ENCODE data around the gene DNAJC5. TPM values are rescaled to one million over a fixed set of nuclear protein-coding genes. Genes with fewer than 3 reads are reported as not detected.

Gene DNAJC5
- total RNA-seq, 2 experiments from 2014 or later, result 32.2 to 32.5 TPM

- intact Hi-C loops (cut with micrococcal nuclease), result loop anchor here (10.0 kb wide), 1 partner anchor 157 kb away; the partner anchor contains the start of genes ARFRP1 and ZGPAT
- no peak for TF ChIP-seq CTCF (IDR thresholded peaks at IDR 0.05)
- POLR2A ChIA-PET, result interaction anchor here (0.7 to 1.6 kb wide), 2 partner anchors 11 to 166 kb away, joined by 3 to 5 read pairs; partner anchors contain the start of gene TNFRSF6B
- CTCF ChIA-PET, result interaction anchor here (1.7 kb wide), 1 partner anchor 11 kb away, joined by 4 read pairs; no protein-coding TSS in a partner anchor
- no peaks in the 10 kb centered on the region for H3K9me3 Mint-ChIP-seq
- peaks cover 34% of the 10 kb centered on the region for H3K4me1 Mint-ChIP-seq (ENCODE audit: low read depth)
- ATAC-seq (no peak), DNase-seq (no peak)
- H3K36me3 Mint-ChIP-seq (ENCODE audit: low read depth), result peaks cover 19% of the 10 kb centered on the region
- H3K27ac Mint-ChIP-seq, result no peak overlapping the region
- H3K4me3 Mint-ChIP-seq, result no peak overlapping the region
- H3K27me3 Mint-ChIP-seq, result no peaks in the 10 kb centered on the region
Observed at GRCh38 chr20:63861981-63862901, 32.7 kb upstream of the DNAJC5 start.

- ChIA-PET POLR2A (interaction anchor here (1.6 to 5.0 kb wide), 2 partner anchors 12 to 32 kb away, joined by 5 to 25 read pairs; partner anchors contain the start of gene DNAJC5), CTCF (interaction anchor here (1.1 to 4.1 kb wide), 7 partner anchors 12 to 156 kb away, joined by 4 to 28 read pairs (median 5); partner anchors contain the start of genes ARFRP1, PRPF6, SAMD10 and ZGPAT)
- Mint-ChIP-seq H3K27me3 (no peaks in the 10 kb centered on the region), H3K9me3 (no peaks in the 10 kb centered on the region), H3K27ac (peak overlapping the region; percentile 99), H3K36me3 (ENCODE audit: low read depth) (peaks cover 22% of the 10 kb centered on the region), H3K4me3 (peak overlapping the region; percentile 98), H3K4me1 (ENCODE audit: low read depth) (peaks cover 31% of the 10 kb centered on the region)
- no peak for TF ChIP-seq CTCF (IDR thresholded peaks at IDR 0.05)
- no peak for DNase-seq
- no peak for ATAC-seq
- intact Hi-C loops (cut with micrococcal nuclease), result loop anchor here (10.0 kb wide), 1 partner anchor 158 kb away; the partner anchor contains the start of genes ARFRP1 and ZGPAT
Observed at GRCh38 chr20:63863021-63863797, 31.7 kb upstream of the DNAJC5 start.

DNA sequence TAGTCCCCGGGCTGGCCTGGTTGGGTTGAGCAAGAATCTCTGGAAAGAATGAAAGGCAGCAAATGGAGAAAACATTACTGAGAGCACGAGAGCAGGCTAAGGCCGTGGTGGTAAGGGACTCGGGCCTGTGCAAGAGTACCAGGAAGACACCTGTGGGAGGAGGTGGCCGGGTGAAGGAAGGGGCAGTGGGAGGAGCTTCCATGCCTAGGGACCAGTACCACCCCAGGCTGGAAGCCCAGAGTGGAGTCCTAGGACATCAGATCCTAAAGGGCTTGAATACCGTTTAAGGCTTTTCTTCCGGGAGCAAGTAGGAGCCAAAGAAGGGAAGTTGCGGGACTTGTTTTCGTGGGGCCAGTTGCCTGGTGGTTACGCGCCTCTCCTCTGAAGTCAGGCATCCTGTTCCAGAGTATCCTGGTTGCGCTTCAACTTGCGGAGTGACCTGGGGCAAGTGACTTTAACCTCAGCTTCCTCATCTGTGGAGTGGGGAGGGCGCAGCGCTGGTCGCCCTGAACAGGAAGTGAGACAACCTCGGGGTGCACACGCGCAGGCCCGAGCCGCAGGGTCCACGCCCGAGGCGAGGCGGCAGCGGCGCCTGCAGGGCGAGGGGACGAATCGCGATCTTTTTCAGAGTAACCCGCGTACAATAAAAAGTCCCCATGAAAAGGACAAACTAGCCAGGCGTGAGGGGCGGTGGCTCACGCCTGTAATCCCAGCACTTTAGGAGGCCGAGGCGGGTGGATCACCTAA is 31.0 kb upstream of the DNAJC5 start:
- ChIA-PET POLR2A (interaction anchor here (1.1 to 5.0 kb wide), 5 partner anchors 11 to 327 kb away, joined by 4 to 25 read pairs (median 5); partner anchors contain the start of genes DNAJC5 and PTK6), CTCF (interaction anchor here (0.6 to 4.1 kb wide), 20 partner anchors 9 to 422 kb away, joined by 3 to 28 read pairs (median 4); partner anchors contain the start of genes ARFRP1, PRPF6, PTK6 and SAMD10)
- intact Hi-C loops (cut with micrococcal nuclease), result loop anchor here (10.0 kb wide), 1 partner anchor 159 kb away; the partner anchor contains the start of genes ARFRP1 and ZGPAT
- peaks cover 25% of the 10 kb centered on the region for H3K4me1 Mint-ChIP-seq (ENCODE audit: low read depth)
- H3K36me3 Mint-ChIP-seq (ENCODE audit: low read depth), result peaks cover 24% of the 10 kb centered on the region
- H3K9me3 Mint-ChIP-seq, result no peaks in the 10 kb centered on the region
- H3K27me3 Mint-ChIP-seq, result no peaks in the 10 kb centered on the region
- ATAC-seq (peak; percentile 71), DNase-seq (peak; percentile 84)
- TF ChIP-seq CTCF (IDR thresholded peaks at IDR 0.05), result peak; percentile 74
- H3K27ac Mint-ChIP-seq, result peak overlapping the region; percentile 99
- H3K4me3 Mint-ChIP-seq, result peak overlapping the region; percentile 98

GRCh38 chr20:63864545-63864977 is 30.4 kb upstream of the DNAJC5 start:
- ChIA-PET CTCF (interaction anchor here (0.6 to 4.1 kb wide), 22 partner anchors 9 to 421 kb away, joined by 3 to 28 read pairs (median 4); partner anchors contain the start of genes ARFRP1, PRPF6, PTK6 and SAMD10), POLR2A (interaction anchor here (1.1 to 5.0 kb wide), 8 partner anchors 10 to 327 kb away, joined by 3 to 25 read pairs (median 4); partner anchors contain the start of genes DNAJC5, PTK6 and RGS19)
- Mint-ChIP-seq H3K4me3 (peak overlapping the region; percentile 98), H3K9me3 (no peaks in the 10 kb centered on the region), H3K4me1 (ENCODE audit: low read depth) (peaks cover 19% of the 10 kb centered on the region), H3K27ac (peak overlapping the region; percentile 99), H3K27me3 (no peaks in the 10 kb centered on the region), H3K36me3 (ENCODE audit: low read depth) (peaks cover 28% of the 10 kb centered on the region)
- intact Hi-C loops (cut with micrococcal nuclease), result loop anchor here (10.0 kb wide), 1 partner anchor 160 kb away; the partner anchor contains the start of genes ARFRP1 and ZGPAT
- ATAC-seq (peak; percentile 1), DNase-seq (no peak)
- peak; percentile 23 for TF ChIP-seq CTCF (IDR thresholded peaks at IDR 0.05)

Data from activated CD8-positive, alpha-beta T cell treated with anti-CD3 and anti-CD28 coated beads for 36 hours (primary cell).